ENCODE results near the gene ABLIM3.
"Not testable (repeated sequence)": the region's sequence is repeated elsewhere in the genome, so short reads cannot be mapped to it uniquely, and the experiment has no call there.

The ABLIM3 gene

GRCh38 chr5:149262315-149262714 is 121.0 kb downstream of the ABLIM3 start:
- DNase-seq = no peak

DNA sequence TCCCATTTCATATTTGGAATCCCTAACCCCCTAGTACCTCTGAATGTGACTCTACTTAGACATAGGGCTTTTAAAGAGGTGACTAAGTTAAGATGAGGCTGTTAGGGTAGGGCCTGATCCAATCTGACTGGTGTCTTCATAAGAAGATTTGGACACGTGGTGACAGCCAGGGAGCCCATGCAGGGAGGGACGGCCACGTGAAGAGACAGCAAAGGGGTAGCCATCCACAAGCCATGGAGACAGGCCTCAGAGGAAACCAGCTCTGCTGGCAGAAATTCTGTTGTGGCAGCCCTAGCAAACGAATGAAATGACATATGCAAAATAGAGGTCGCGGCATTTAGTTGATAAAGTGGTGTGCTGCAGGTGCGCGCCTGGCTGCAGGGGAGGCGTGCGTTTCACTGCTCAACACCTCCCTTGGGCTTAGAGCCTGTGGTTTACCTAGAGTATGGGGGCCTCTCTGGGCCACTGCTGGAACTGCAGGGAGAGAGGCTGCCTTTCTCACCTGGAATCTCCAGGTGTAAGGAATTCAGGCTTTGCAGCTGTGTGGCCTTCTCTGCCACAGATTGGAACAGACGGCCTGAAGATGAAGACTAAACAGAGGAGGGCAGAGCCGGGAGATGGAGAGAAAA is 123.3 kb downstream of the ABLIM3 start:
- DNase-seq = peak; percentile 10

DNA sequence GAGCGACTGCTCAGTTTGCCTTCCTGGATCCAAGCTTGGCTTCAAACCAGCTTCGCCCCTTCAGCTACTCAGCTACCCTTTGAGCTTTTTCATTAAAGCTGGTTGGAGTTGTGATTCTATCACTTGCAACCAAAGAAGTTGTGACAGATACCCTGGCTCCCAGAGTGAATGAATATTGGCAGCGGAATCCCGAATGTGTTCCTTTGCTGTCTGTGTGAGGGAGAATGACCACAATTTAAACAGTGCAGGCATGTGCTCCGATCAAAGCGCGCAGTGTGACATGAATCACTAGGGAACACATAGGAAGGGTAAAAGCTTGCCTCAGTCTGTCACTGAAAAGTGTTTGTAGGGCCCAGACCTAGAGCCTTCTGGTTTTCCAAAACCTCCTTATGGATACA is 123.8 kb downstream of the ABLIM3 start:
- DNase-seq = no peak

DNA sequence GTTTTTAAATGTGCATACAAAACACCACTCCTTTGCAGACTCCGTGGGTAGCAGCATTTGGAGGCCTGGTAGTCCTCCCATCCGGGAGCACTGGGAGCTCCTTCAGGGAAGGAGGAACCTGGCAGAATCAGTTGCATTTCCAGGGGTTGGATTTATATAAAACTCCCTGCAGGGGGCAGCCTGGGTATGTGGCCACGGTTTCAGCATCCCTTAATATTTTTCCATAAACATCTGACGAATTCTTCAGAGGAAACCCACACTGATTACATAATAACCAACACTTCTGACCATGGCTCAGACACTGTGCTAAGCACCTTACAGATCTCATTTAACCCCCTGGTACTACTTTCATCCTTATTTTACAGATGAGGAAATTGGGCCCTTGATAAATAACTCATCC is 124.3 kb downstream of the ABLIM3 start:
- no peak for DNase-seq

DNA sequence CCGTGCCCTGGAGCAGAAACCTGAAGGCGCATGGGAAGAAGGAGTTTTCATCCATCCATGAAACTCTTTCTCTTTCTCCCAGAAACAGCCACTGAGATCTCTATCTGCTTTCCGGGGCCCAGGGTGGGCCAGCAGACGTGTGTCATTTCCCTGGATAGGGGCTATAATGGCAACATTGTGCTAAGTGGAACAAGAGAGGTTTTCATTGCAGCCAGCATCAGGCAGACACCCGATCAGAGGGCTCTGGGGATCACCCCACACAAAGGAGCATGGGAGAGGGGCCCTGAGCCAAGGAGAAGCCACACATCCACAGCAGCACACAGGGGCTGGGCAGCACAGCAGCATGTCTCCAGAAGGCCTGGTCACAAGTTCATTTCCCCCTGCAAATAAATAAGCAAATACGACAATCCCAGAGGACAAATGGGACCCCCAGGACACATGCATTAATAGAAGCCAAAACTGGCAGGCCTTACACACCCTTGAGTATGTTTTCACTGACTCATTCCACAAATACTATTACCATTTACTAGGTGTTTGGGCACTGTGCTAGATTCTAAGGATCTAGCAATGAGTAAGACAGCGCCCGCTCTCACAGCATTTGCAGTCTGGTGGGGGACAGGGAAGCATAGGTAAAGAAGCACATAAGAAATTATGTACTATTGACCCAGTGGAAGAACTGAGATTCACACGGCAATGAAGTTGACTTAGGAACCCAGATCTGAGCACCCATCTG is 126.1 kb downstream of the ABLIM3 start:
- no peak for DNase-seq

DNA sequence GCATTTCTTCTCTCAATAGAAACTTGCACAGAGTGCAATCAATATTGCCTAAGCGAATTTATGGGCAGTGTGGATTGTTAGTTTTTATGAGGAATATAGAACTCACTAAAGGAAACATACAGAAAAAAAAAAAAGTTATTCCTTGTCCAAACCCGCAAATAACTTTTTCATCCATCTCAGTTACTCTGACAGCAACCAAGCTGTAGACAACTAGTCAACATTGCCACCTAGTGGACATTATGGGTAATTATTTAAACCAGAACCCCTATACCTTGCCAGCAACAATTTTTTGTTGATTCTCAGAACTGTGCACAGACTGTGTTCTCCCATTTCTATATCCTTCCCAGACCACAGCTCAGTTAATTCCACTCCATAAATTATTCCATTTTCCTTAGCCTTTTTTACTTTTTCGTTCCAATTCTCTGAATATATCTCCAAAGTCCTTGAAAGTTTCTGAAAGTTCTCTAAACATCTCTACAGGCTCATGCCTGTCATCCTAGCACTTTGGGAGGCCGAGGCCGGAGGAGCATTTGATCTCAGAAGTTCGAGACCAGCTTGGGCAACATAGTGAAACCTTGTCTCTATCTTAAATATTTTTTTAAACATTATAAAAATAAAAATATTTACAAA is 127.8 kb downstream of the ABLIM3 start:
- no peak for DNase-seq

DNA sequence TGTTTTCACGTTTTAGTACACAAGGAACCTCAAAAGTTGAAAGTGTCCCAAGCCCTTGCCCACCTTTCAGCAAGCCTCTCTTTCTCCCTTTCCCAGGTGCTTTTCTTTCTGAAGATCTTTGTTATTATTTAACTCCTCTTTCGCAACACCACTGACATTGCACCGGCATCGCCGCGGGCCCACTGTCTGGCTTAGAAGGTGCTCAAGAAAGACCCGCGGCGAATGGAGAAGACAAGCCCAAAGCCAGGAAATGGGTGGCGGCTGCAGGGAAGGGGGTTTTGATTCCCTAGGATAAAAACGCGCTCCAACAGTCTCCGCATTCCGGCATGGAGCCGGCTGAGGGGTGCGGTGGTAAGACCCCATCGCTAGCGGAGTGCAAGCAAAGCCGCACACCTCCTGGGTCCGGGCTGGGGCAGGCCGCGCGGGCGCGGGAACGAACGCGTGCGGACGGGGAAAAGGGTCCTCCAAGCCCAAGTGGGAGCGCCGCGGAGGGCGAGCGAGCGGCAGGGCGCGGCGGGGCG is 130.0 kb downstream of the ABLIM3 start:
- no peak for DNase-seq

GRCh38 chr5:149271716-149272563 is 130.6 kb downstream of the ABLIM3 start, which contains the start of gene AFAP1L1:
Gene AFAP1L1, plus strand, starts transcription at chr5:149271859. Its CDS starts 110 bp downstream, at chr5:149271969.
- no peak for DNase-seq

GRCh38 chr5:149272781-149273180 is 131.5 kb downstream of the ABLIM3 start:
- not testable (repeated sequence) for DNase-seq

GRCh38 chr5:149273237-149273636 is 131.9 kb downstream of the ABLIM3 start:
- no peak for DNase-seq

DNA sequence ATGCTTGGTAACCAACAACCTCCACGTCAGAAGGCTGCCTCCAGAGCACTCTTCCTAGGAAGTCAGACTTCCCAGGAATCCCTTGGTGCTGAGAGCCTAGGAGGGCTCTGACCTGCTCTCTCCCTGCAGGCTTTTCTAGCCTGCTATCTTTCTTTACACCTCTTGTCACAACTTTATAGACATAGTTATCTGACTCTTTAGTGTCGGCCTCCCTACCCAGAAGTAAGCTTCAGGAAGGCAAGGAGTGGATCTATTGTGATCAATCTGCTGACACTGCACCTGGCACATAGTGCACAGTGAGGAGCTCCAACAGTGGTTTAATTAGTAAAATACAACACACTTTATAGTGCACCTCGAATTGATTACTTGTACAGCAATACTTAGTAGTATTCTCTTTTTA is 132.7 kb downstream of the ABLIM3 start:
- DNase-seq = no peak

DNA sequence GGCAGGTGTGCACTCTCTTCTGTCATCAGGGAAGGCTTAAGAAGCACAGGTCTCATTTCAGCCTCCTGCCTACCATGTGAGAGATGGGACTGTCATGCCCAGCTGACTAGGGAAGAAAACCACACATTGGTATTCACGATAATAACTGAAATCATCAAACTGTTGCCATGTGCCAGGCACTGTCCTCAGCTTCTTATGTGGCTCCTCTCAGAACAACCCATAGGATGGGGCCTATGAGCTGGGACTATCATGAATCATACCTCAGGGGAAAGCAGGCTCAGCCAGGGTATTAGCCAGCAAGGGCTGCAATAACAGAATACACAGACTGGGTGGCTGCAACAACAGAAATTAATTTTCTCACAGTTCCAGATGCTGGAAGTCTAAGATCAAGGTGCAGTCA is 133.6 kb downstream of the ABLIM3 start:
- no peak for DNase-seq

DNA sequence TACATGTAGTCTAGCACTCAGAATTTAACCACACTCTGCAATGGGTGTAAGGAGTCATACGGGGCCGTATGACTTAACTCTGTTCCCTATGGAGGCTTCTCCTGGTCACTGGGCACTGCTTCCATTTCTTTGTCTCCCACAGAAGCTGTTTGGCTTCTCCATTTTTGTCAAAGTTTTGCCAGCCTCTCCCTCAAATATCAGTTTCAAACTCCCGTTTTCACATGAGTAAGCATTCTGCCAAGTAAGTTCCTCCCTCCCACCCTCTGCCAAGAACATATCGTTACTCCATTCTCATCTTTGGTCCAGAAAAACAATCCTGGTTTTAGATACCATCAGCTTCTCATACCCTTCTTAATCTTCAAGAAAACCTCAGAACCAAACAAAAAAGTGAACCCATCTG is 136.5 kb downstream of the ABLIM3 start:
- DNase-seq = no peak

DNA sequence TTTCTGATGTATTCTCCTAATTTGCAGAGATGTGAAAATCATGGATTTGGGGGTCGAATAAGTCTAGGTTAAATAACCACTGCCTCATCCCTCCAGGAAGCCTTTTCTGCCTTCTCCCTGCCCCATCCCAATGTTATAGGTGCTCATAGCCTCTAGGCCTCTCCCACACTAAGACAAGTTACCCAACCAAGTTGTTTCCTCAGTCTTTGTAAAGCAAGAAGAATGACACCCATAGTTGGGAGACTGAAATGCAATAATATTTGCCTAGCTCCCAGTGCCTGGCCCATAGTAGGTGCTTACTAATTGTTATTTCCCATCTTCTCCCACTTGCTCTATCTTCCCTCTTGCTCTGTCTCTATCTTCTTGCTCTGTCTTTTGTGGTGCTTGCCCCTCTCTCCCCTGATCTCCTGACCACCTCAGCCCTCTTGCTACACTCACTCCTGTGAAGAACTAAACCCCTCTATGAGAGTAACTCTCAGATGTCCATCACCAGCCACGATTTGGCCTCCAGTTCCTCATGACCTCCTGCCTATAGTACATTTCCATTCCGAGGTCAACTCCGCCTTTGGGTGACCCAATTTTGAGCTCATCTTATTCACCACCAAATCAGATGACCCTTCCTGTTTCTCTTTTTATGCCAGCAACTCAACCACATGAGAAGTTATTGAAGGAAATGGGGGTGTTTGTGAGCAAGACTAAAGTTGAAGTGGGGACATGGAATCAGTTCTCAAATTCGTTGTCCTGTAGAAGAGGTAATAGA is 137.3 kb downstream of the ABLIM3 start:
- DNase-seq = no peak

DNA sequence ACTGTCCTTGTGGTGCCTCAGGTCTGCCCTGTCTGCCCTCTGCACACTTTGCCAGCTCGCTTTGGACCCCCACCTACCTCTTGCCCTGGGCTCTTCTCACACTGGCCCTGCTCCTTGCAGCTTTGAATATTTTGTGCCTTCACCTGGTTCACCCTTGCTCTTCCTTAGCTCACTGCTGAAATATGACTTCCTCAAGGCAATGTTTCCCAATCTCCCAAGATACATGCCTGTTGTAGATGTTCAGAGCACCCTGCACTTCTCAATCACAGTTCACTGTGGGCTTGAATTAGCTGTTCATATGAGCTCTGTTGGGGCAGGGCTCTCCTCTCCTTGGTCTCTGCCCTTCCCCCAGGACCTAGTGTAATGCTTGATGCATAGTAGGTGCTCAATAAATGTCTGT is 138.4 kb downstream of the ABLIM3 start:
- no peak for DNase-seq

- DNase-seq = no peak
Measured at GRCh38 chr5:149280124-149280523, 138.8 kb downstream of the ABLIM3 start.

GRCh38 chr5:149280802-149281201 is 139.5 kb downstream of the ABLIM3 start:
- DNase-seq = no peak

GRCh38 chr5:149282027-149282965 is 141.0 kb downstream of the ABLIM3 start:
- no peak for DNase-seq

DNA sequence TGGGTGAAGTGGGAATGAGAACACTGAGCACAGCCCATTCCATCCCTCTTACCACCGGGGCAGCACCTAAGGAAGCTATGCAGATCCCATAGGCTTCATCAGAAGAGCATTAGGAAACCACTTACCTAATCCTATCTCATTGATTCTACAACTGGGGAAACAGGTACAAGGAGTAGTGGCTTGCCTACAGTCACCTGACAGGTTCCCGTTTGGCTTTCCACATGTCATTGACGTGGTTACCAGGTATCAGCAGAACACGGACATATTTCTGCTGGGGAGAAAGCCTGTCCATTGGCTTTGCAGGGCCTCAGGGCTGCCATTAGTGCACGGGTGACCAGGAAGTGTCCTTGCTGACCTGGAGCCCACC is 141.7 kb downstream of the ABLIM3 start:
- no peak for DNase-seq

DNA sequence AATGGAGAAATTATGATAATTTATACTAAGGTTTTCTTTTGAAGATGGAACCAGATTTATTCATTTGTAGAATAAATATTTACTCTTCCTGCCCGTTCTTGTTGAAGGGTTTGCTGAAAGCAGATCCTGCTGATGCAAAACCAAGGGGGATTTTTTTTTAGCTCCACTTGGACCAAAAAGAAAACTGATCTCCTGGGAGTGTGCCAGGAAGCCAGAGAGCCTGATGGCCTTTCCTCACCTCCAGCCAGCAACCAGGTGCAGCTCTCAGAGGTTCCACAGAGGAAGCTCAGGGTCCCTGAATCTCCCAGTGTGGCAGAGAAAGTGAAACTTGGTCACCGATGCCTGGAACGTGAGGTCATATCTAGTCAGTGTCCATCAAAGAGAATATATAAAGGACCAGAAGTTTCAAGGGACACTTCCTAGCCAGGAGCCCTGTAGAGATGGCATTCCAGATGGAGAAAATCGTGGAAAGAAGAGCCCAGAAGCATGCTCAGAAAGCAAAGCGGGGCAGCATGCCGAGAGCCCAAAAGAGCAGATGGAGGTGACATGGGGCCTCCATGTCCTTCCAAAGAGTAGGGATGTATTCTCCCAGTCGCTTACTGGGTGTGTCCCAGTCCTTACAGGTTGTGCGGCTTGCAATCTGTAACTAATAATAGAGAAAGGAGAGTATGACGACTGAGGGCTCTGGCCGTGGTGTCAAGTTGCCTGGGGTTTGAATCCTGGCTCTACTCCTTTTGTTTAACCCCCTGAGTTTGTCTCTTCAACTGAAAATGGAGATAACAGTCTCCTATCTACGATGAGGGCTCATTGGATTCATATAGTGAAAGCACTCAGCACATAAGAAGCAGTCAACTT is 142.6 kb downstream of the ABLIM3 start:
- DNase-seq = no peak

All from stimulated activated naive CD4-positive, alpha-beta T cell treated with Interleukin-2 at 50 U/mL for 16 hours (primary cell).